Stimulated activated naive CD8-positive, alpha-beta T cell treated with anti-CD3 and anti-CD28 coated beads, Interleukin-15, Interleukin-2, amounts not matched to agents 100 ng/mL and 50 ng/mL, for 24 hours (primary cell): ENCODE measurements around the gene ABCC1.
A peak's percentile ranks its signal among the peaks of the same experiment; 100 is the strongest.

Experiments
- H3K27ac Mint-ChIP-seq: one replicate; pipeline ENCODE4 v1.8.0; 2021; ENCODE audit warnings: mild to moderate bottlenecking, mixed read lengths
- H3K27me3 Mint-ChIP-seq: one replicate; pipeline ENCODE4 v1.8.0; 2021; ENCODE audit warnings: mixed read lengths
- H3K36me3 Mint-ChIP-seq: one replicate; pipeline ENCODE4 v1.8.0; 2021; ENCODE audit warnings: low read depth, mixed read lengths
- H3K4me1 Mint-ChIP-seq: one replicate; pipeline ENCODE4 v1.8.0; 2021; ENCODE audit warnings: low read depth, mixed read lengths
- H3K4me3 Mint-ChIP-seq: one replicate; pipeline ENCODE4 v1.8.0; 2021; ENCODE audit warnings: mild to moderate bottlenecking, mixed read lengths
- H3K9me3 Mint-ChIP-seq: one replicate; pipeline ENCODE4 v1.8.0; 2021; ENCODE audit warnings: mixed read lengths

The ABCC1 gene

DNA sequence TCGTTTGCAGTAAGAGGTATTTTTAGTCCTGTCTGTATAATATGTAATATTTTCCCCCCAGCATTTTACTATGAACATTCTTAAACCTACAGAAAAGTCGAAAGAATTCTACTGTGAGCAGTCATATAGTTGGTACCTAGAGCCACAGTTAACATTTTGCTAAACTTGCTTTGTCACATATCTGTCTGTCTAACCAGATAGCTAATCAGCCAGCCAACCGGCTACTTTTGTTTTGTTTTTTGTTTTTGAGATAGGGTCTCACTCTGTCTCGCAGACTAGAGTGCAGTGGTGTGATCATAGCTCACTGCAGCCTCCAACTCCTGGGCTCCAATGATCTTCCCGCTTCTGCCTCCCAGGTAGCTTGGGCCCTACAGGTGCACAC lies 73.3 kb downstream of the ABCC1 start:
- peaks cover 43% of the 10 kb centered on the region for H3K4me1 Mint-ChIP-seq
- H3K27me3 Mint-ChIP-seq, result no peaks in the 10 kb centered on the region
- no peaks in the 10 kb centered on the region for H3K9me3 Mint-ChIP-seq
- peak overlapping the region; percentile 1 for H3K27ac Mint-ChIP-seq
- peaks cover 61% of the 10 kb centered on the region for H3K36me3 Mint-ChIP-seq
- H3K4me3 Mint-ChIP-seq, result no peak overlapping the region

DNA sequence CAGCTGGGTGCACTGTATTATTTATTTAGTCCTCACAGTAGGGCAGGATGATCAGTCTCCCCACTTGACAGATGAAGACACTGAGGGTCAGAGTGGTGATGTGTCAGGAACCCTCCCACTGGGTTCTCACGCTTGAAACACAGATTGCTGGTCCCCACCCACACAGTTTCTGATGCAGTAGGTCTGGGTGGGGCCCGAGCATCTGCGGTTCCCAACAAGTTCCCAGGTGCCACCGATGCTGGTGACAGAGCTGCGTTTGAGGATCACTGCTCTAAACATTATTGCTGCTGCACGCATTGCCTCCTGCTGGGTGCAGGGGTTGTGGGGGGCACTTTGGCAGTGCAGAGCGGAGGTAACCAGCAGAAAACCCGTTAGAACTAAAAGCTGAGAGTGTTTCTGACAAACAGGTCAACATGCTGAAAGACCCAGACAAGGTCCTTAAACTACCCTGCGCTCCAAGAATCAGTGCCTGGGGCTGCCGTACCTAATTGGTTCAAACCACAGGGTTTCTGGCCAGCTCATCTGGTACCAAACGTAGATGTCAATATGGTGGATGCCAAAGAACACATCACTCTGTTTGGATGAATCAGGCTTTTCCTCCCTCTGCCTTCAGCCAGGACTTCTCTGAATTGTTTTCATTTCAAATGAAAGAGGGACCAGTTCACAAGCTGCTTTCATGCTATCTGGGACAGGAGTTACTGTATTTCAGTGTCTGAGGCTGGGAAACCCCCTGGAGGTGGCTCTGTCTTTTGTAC lies 76.0 kb downstream of the ABCC1 start:
- Mint-ChIP-seq H3K9me3 (no peaks in the 10 kb centered on the region), H3K4me3 (no peak overlapping the region), H3K27me3 (no peaks in the 10 kb centered on the region), H3K27ac (peak overlapping the region; percentile 92), H3K4me1 (peaks cover 46% of the 10 kb centered on the region), H3K36me3 (peaks cover 40% of the 10 kb centered on the region)

DNA sequence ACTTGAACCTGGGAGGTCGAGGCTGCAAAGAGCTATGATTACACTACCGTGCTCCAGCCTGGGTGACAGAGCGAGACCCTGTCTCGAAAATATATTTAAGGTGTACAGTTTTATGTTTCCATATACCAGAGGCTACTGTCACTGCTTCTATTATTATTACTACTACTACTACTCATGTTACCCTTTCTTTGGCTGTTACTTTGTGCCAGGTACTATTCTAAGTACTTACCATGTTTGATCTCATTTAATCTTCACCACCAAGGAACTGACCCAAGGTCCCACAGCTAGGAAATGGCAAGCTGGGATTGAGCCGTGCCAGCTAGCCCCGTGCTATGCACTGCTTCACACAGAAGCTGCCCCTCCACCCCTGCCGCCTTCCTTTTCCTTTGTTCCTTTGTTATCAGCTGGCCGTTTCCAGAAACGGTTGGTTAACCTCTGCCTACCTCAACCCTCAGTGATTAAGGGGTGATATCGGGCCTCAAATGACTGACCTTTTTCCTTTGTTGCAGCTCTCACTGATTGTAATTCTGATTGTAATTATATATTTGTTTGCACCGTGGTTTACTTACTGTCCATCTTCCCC lies 78.4 kb downstream of the ABCC1 start:
- Mint-ChIP-seq H3K4me3 (no peak overlapping the region), H3K9me3 (no peaks in the 10 kb centered on the region), H3K27me3 (no peaks in the 10 kb centered on the region), H3K27ac (peak overlapping the region; percentile 75), H3K36me3 (peaks cover 43% of the 10 kb centered on the region), H3K4me1 (peaks cover 48% of the 10 kb centered on the region)

DNA sequence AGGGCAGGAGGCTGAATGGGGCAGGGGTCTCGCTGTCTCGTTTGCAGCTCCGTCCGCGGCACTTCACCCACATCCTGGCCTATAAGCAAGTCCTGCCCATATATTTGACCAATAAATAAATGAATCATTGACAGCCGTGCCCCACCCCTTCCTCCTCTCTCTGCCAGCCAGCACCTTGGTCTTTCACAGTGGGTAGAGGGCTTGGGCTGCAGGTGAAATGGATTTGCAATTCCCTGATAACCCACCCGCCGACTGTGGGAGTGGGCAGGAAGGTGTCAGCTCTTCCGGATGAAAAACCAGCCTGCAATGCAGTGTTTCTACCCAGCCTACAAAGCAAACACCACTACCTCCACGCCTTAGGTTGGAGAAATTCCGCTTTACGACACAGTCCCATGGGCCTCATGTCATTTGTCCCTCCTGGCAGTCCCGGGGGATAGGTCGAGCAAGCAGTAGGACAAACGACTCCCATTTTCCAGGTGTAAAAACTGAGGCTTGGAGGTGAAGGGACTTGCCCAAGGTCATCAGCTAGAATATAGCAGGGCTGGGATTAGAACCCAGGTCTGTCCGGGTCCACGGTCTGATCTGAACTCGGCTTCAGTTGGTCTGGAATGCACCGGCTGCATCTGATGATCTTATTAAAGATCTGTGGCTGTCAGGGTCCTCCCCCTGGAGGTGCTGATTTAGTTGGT lies 79.0 kb downstream of the ABCC1 start:
- H3K27ac Mint-ChIP-seq, result no peak overlapping the region
- H3K36me3 Mint-ChIP-seq, result peaks cover 43% of the 10 kb centered on the region
- no peaks in the 10 kb centered on the region for H3K27me3 Mint-ChIP-seq
- H3K4me3 Mint-ChIP-seq, result no peak overlapping the region
- no peaks in the 10 kb centered on the region for H3K9me3 Mint-ChIP-seq
- H3K4me1 Mint-ChIP-seq, result peaks cover 52% of the 10 kb centered on the region

DNA sequence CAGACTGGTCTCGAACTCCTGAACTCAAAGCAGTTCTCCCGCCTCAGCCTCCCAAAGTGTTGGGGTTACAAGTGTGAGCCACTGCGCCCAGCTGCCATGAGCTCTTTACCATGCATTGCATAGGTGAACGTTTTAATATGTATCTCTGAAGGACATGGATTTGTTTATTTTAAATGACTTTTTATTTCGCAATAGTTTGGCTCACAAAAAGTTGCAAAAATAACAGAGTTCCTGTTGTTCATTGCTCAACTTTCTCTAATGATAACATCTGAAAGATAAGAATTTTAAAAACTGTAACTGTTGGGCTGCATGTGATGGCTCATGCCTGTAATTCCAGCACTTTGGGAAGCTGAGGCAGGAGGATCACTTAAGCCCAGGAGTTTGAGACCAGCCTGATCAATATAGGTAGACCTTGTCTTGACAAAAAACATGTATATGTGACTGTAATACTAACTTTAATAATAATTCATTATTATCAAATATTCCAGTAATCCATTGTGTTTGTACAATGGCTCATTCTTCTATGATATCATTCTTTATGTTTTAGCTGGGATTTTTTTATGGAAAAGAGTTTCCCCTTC lies 80.1 kb downstream of the ABCC1 start:
- H3K27ac Mint-ChIP-seq, result no peak overlapping the region
- H3K9me3 Mint-ChIP-seq, result no peaks in the 10 kb centered on the region
- no peaks in the 10 kb centered on the region for H3K27me3 Mint-ChIP-seq
- peaks cover 46% of the 10 kb centered on the region for H3K4me1 Mint-ChIP-seq
- peaks cover 45% of the 10 kb centered on the region for H3K36me3 Mint-ChIP-seq
- H3K4me3 Mint-ChIP-seq, result no peak overlapping the region

DNA sequence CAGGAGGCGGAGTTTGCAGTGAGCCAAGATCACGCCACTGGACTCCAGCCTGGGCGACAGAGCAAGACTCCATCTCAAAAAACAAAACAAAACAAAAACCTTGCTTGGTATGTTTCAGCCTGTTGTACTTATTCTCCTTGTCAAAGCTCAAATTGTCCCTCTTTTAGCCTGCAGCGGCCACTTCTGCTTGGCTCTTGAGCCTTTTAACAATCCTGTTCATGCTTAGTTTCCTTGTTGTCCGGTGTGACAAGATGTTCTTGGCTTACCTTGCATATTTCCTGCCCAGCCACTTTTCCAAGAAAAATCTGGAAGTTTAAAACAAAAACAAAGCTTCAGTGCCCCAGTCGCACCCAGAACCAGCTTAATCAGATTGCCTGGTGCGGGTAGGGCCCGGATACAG lies 81.0 kb downstream of the ABCC1 start:
- Mint-ChIP-seq H3K27me3 (no peaks in the 10 kb centered on the region), H3K4me3 (no peak overlapping the region), H3K9me3 (no peaks in the 10 kb centered on the region), H3K27ac (no peak overlapping the region), H3K36me3 (peaks cover 40% of the 10 kb centered on the region), H3K4me1 (peaks cover 37% of the 10 kb centered on the region)

DNA sequence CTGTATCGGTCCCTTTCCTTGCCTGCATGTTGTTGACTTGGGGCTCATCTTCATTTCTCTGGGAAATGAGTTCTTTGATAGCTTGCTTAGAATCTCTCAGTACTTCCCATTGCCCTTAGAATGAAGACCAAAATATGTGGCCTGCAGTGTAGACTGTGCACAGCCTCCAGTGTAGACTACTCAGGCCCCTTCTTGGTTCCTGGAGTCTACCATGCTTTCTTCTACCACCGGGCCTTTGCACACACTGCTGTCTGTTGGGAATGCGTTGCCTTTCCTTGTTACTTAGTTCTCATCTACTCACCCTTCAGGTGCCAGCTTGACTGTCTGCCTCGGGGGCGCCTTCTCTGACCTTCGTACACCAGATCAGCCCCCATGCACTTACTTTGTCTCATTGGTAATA lies 82.0 kb downstream of the ABCC1 start:
- Mint-ChIP-seq H3K36me3 (peaks cover 45% of the 10 kb centered on the region), H3K9me3 (no peaks in the 10 kb centered on the region), H3K27ac (peak overlapping the region; percentile 43), H3K4me1 (peaks cover 28% of the 10 kb centered on the region), H3K27me3 (no peaks in the 10 kb centered on the region), H3K4me3 (no peak overlapping the region)

DNA sequence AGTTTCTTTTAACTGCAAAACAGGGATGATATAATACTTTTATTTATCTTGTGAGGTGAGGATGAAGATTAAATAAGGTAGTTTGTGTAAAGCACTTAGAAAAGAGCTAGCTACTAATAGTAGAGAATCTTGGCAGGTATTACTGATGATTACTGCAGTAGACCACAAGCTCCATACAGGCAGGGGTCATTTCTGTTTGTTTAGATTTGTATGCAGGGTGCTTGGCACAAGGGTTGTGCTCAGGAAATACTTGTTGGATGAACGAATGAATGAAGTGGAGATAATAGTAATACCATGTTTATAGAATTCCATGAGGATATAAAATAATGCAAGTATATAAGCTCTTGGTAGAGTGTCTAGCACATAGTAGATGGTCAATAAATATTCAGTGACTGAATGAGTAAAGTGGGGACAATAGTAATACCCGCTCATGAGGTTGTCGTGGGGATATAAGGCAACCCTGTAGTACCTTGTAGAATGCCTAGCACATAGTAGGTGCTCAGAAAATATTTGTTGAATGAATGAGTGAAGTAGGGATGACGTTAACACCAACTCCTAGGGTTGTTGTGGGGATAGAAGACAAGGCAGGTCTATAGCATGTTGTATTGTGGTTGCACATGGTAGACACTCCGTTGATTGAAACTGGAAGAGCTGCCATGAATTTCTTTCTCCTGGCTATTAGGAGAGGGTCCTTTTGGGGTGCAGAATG lies 83.0 kb downstream of the ABCC1 start:
- peaks cover 25% of the 10 kb centered on the region for H3K4me1 Mint-ChIP-seq
- H3K9me3 Mint-ChIP-seq, result no peaks in the 10 kb centered on the region
- no peak overlapping the region for H3K4me3 Mint-ChIP-seq
- no peaks in the 10 kb centered on the region for H3K27me3 Mint-ChIP-seq
- peak overlapping the region; percentile 47 for H3K27ac Mint-ChIP-seq
- peaks cover 53% of the 10 kb centered on the region for H3K36me3 Mint-ChIP-seq

DNA sequence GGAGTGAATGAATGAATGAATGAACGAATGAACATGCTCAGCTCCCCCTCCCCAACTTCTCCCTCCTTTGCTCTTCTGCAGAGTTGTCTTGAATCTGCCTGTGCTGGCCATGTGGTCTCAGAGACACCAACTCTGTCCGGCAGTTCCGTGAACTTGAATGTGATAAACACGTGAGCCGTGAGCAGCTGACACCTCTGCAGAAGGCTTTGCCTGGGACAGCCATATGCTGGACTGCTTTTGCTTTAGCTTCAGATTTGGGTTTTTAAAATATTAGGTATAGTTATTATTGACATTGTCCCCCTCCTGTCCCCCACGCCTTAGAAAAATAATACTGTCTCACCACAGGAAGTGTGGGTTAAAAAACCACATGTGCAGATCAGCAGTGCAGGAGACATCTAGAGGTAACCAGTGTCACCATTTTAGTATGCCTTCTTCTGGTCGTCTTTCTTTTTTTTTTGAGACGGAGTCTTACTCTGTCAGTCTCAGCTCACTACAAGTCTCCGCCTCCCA lies 83.8 kb downstream of the ABCC1 start:
- H3K36me3 Mint-ChIP-seq, result peaks cover 61% of the 10 kb centered on the region
- H3K4me1 Mint-ChIP-seq, result peaks cover 24% of the 10 kb centered on the region
- H3K27ac Mint-ChIP-seq, result peak overlapping the region; percentile 47
- no peaks in the 10 kb centered on the region for H3K9me3 Mint-ChIP-seq
- no peaks in the 10 kb centered on the region for H3K27me3 Mint-ChIP-seq
- H3K4me3 Mint-ChIP-seq, result no peak overlapping the region

DNA sequence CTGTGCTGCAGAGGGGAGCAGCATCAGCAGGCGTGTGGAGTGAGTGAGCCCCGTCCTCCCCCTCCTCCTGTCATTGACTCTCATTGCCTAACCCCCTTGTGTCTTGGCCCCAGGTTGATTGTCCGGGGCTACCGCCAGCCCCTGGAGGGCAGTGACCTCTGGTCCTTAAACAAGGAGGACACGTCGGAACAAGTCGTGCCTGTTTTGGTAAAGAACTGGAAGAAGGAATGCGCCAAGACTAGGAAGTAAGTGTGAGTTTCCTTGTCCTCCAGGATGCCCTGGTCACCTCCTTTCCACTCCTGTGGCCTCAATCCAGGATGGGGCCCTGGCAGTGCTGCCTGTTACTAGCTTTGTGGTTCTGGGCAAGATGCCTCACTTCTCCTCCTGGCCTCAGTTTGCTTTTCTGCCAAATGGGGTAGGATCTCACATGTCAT lies 87.0 kb downstream of the ABCC1 start:
- Mint-ChIP-seq H3K9me3 (no peaks in the 10 kb centered on the region), H3K4me3 (no peak overlapping the region), H3K27me3 (no peaks in the 10 kb centered on the region), H3K27ac (no peak overlapping the region), H3K36me3 (peaks cover 67% of the 10 kb centered on the region), H3K4me1 (peaks cover 32% of the 10 kb centered on the region)

DNA sequence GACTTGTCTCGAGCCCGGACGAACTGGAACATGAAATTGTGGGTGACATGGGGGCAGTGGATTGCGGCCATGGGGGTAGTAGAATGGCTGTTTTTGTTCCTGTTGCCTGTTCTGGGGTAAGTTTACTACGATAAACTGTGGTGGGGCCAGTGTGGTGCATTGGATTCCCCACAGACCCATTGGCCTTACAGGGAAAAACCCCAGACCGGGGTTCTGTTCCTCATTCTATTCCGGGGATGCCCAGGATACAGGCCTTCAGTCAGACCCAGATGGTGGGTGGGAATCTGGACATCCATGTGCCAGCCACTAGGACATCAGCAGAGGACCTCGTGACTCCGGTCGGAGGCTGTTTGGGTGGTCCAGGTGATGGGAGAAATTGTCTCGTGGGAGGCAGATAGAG lies 88.1 kb downstream of the ABCC1 start:
- Mint-ChIP-seq H3K9me3 (no peaks in the 10 kb centered on the region), H3K27ac (no peak overlapping the region), H3K36me3 (peaks cover 66% of the 10 kb centered on the region), H3K4me1 (peaks cover 28% of the 10 kb centered on the region), H3K27me3 (no peaks in the 10 kb centered on the region), H3K4me3 (no peak overlapping the region)

DNA sequence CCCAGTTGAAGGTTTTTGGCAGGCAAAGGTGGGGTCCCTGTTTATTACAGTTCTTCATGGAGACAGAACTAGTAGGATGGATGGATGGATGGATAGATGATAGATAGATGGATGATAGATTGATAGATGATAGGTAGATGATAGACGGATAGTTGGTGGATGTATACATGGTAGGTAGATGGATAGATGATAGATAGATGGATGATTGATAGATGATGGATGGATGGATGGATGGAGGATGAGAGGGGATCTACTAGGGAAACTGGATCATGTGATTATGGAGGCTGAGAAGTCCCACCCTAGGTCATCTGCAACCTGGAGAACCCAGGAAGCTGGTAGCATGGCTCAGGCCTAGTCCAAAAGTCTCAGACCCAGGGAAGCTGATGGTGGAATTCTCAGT lies 88.6 kb downstream of the ABCC1 start:
- peaks cover 63% of the 10 kb centered on the region for H3K36me3 Mint-ChIP-seq

DNA sequence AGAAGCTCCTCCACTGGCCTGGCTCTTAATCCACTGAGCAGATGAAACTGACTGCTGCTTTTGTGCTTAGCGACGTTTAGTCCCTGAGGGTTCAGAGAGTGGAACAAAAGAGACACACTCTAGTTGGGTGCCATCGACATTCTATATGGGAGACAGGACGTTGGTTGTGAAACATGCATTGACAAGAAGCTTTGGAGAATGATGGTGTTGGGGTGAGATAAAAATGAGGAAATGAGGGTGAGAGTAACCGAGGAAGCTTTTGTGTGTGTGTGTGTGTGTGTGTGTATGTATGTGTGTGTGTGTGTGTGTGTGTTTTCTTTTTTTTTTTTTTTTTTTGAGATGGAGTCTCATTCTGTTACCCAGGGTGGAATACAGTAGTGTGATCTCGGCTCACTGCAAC lies 89.5 kb downstream of the ABCC1 start:
- H3K36me3 Mint-ChIP-seq, result peaks cover 57% of the 10 kb centered on the region
- H3K4me3 Mint-ChIP-seq, result no peak overlapping the region

More for the DNA sequence above, 88.6 kb downstream of the ABCC1 start:
- Mint-ChIP-seq H3K9me3 (no peaks in the 10 kb centered on the region), H3K27me3 (no peaks in the 10 kb centered on the region), H3K4me3 (no peak overlapping the region), H3K4me1 (peaks cover 24% of the 10 kb centered on the region), H3K27ac (no peak overlapping the region)

DNA sequence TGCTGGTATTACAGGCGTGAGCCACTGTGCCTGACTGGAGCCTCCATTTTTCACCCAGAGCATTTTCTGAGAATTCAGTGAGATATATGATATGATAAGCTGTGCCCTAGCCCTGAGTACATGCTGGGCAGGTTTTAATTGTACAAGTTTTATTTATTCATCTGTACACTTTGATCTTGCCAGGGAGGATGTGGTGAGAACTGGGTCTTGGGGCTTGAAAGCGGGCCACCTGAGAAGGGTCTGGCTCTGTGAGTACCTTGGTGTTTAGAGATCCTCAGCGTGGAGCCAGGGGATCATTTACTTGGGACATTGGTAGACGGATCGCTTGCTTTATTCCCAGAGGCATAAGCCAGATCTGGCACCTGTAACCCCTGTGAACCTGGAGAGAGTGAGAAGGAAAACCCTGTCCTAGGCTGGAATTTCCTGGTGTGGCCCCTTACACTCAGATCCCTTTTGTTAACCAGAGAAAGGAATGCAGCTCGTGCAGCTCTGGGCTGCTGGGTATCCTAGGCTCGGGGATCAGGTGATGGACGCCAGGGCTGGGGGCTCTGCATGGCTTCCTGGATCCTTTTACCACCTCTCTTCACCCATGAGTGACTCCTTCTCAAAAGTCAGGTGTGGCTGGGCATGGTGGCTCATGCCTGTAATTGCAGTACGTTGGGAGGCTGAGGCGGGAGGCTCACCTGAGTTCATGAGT lies 91.9 kb downstream of the ABCC1 start:
- Mint-ChIP-seq H3K27ac (no peak overlapping the region), H3K4me3 (no peak overlapping the region), H3K36me3 (peaks cover 66% of the 10 kb centered on the region)

More for the DNA sequence above, 89.5 kb downstream of the ABCC1 start:
- Mint-ChIP-seq H3K9me3 (no peaks in the 10 kb centered on the region), H3K27me3 (no peaks in the 10 kb centered on the region), H3K4me1 (peaks cover 14% of the 10 kb centered on the region), H3K27ac (no peak overlapping the region)

More for the DNA sequence above, 91.9 kb downstream of the ABCC1 start:
- no peaks in the 10 kb centered on the region for H3K27me3 Mint-ChIP-seq
- H3K9me3 Mint-ChIP-seq, result no peaks in the 10 kb centered on the region
- peaks cover 17% of the 10 kb centered on the region for H3K4me1 Mint-ChIP-seq
